HL-60/S4 treated with phorbol 12-myristate 13-acetate at 8.2 ng/mL for 4 days and 3 days (cell line): ENCODE data around the gene VDR.
"Not testable (repeated sequence)": the region's sequence is repeated elsewhere in the genome, so short reads cannot be mapped to it uniquely, and the experiment has no call there.

ENCODE experiments used
- in situ Hi-C: fragments of 300-500 bp; cut with MboI; formaldehyde crosslinking; loops from 2 replicates; pipeline ENCODE4 v1.15.0; 2022; ENCODE audit warnings: low sequenced_read_pairs

Gene VDR

GRCh38 chr12:47817272-47818006 lies 87.4 kb downstream of the VDR start:
- in situ Hi-C loops: no loop called here

GRCh38 chr12:47816403-47817271 lies 88.2 kb downstream of the VDR start:
- in situ Hi-C loops: no loop called here

GRCh38 chr12:47815447-47815846 lies 89.3 kb downstream of the VDR start:
- in situ Hi-C loops: not testable (repeated sequence)

GRCh38 chr12:47814539-47815170 lies 90.1 kb downstream of the VDR start:
- in situ Hi-C loops: no loop called here

- in situ Hi-C loops: no loop called here
These were observed 91.1 kb downstream of the VDR start for GRCh38 chr12:47813511-47814196.

- in situ Hi-C loops: no loop called here
These were observed 91.8 kb downstream of the VDR start for GRCh38 chr12:47812797-47813510.

GRCh38 chr12:47811581-47812484 lies 93.0 kb downstream of the VDR start:
- in situ Hi-C loops: no loop called here

GRCh38 chr12:47811072-47811396 lies 93.8 kb downstream of the VDR start:
- in situ Hi-C loops: no loop called here

- in situ Hi-C loops: not testable (repeated sequence)
These were observed 95.3 kb downstream of the VDR start for GRCh38 chr12:47809518-47809917.

- in situ Hi-C loops: no loop called here
These were observed 96.0 kb downstream of the VDR start for GRCh38 chr12:47808574-47809365.

GRCh38 chr12:47808050-47808449 lies 96.7 kb downstream of the VDR start:
- in situ Hi-C loops: no loop called here

- in situ Hi-C loops: no loop called here
These were observed 97.5 kb downstream of the VDR start for GRCh38 chr12:47807338-47807737.

GRCh38 chr12:47805417-47805816 lies 99.4 kb downstream of the VDR start:
- in situ Hi-C loops: no loop called here

- in situ Hi-C loops: no loop called here
These were observed 100.6 kb downstream of the VDR start for GRCh38 chr12:47804171-47804570.

GRCh38 chr12:47803191-47803875 lies 101.5 kb downstream of the VDR start:
- in situ Hi-C loops: no loop called here

- in situ Hi-C loops: no loop called here
These were observed 102.5 kb downstream of the VDR start for GRCh38 chr12:47802312-47802711.

GRCh38 chr12:47801904-47802246 lies 102.9 kb downstream of the VDR start:
- in situ Hi-C loops: no loop called here

- in situ Hi-C loops: no loop called here
These were observed 103.5 kb downstream of the VDR start for GRCh38 chr12:47801170-47801903.
